Measurements from ENCODE around the gene HMGN2.

DNA sequence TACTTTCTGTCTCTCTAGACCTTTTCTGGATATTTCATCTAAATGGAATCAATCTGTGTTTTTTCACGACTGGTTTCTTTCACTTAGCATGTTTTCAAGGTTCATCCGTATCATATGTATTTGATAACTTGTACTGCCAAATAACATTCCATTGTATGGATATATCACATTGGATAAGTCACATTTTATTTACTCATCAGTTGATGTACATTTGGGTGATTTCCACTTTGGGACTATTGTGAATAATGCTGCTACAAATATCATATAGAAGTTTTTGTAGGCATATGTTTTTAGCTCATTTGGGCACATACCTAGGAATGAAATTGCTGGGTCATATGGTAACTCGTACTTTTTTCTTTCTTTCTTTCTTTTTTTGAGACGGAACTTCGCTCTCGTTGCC lies 6.7 kb downstream of the HMGN2 start:
- TF ChIP-seq CTCF (conservative IDR thresholded peaks at IDR 0.05 in 1 of 2, IDR thresholded peaks at IDR 0.05 in 1 of 2; ENCODE audit: low read depth in 1 of 2, low read length in 2 of 2) (no peak), EZH2 (IDR thresholded peaks at IDR 0.05; ENCODE audit: low read length, missing control alignments) (no peak)
